ENCODE data around the gene HYI.

GRCh38 chr1:43464681-43465504 lies 11.2 kb upstream of the HYI start:
- TF ChIP-seq EZH2 (IDR thresholded peaks at IDR 0.05; ENCODE audit: low read depth) (no peak), CTCF (conservative IDR thresholded peaks at IDR 0.05) (no peak)

Measured in PC-9 (cell line).